Measurements from ENCODE around the gene LNPEP. TPM values are rescaled to one million over a fixed set of nuclear protein-coding genes. Genes with fewer than 3 reads are reported as not detected.
"Not testable (repeated sequence)": the region's sequence is repeated elsewhere in the genome, so short reads cannot be mapped to it uniquely, and the experiment has no call there.

LNPEP gene
- total RNA-seq, 1 donor from 2014 or later = 61.4 TPM

- intact Hi-C loops (cut with DNase I) = no loop called here
- DNase-seq (ENCODE audit: low spot score) = no peak
These were observed 8.9 kb upstream of the LNPEP start for GRCh38 chr5:96927008-96927407.

GRCh38 chr5:96928931-96929708 is 6.8 kb upstream of the LNPEP start:
- intact Hi-C loops (cut with DNase I) = no loop called here
- no peak for DNase-seq (ENCODE audit: low spot score)

DNA sequence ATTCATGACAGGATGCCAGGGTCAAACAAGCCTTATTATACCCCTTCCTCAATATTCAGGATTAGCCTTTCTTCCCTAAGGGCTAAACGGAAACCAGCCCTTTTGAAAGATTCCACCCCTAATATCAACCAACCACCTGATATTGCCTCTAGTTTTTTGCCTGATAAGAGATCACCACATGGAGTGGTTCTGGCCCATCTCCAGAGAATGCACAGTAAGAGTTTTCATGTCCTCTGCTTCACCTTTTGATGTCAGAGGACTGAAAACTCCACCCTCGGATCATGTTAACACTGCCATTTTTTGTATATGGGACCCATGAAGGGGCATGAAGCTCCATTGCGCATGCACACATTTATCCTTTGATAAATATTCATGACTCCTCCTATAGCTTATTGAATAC is 5.8 kb upstream of the LNPEP start:
- no peak for DNase-seq (ENCODE audit: low spot score)
- intact Hi-C loops (cut with DNase I) = loop anchor here (10.0 kb wide), 1 partner anchor 185 kb away; no protein-coding TSS in a partner anchor

- no peak for DNase-seq (ENCODE audit: low spot score)
- intact Hi-C loops (cut with DNase I) = loop anchor here (10.0 kb wide), 1 partner anchor 186 kb away; no protein-coding TSS in a partner anchor
These were observed 5.3 kb upstream of the LNPEP start for GRCh38 chr5:96930589-96930988.

- DNase-seq (ENCODE audit: low spot score) = not testable (repeated sequence)
- intact Hi-C loops (cut with DNase I) = loop anchor here (10.0 kb wide), 1 partner anchor 186 kb away; no protein-coding TSS in a partner anchor
These were observed 4.8 kb upstream of the LNPEP start for GRCh38 chr5:96931037-96931436.

DNA sequence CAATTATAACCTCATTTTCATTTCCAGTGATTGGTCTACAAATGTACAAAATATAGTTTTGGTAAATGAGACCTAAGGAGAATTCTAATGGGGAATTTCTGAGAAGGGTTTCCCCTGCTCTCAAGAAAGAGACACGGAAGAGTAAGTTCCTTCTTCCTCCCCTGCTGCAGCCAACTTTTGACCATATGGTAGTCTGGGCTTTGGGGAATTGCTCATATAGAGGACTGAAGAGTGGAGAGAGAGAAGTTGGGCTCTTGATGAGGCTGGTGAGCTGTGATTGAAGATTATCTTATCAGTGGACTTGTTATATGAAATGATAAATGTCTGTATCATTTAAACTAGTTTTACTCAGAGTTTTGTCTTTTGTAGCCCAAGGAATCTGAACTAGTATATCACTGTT is 4.3 kb upstream of the LNPEP start:
- intact Hi-C loops (cut with DNase I) = loop anchor here (10.0 kb wide), 1 partner anchor 187 kb away; no protein-coding TSS in a partner anchor
- DNase-seq (ENCODE audit: low spot score) = no peak

GRCh38 chr5:96932026-96932425 is 3.9 kb upstream of the LNPEP start:
- DNase-seq (ENCODE audit: low spot score) = no peak
- intact Hi-C loops (cut with DNase I) = loop anchor here (10.0 kb wide), 1 partner anchor 187 kb away; no protein-coding TSS in a partner anchor

GRCh38 chr5:96933764-96934707 is 1.8 kb upstream of the LNPEP start:
- intact Hi-C loops (cut with DNase I) = loop anchor here (2.0 to 10.0 kb wide), 2 partner anchors 127 to 189 kb away; partner anchors contain the start of gene ERAP1
- no peak for DNase-seq (ENCODE audit: low spot score)

DNA sequence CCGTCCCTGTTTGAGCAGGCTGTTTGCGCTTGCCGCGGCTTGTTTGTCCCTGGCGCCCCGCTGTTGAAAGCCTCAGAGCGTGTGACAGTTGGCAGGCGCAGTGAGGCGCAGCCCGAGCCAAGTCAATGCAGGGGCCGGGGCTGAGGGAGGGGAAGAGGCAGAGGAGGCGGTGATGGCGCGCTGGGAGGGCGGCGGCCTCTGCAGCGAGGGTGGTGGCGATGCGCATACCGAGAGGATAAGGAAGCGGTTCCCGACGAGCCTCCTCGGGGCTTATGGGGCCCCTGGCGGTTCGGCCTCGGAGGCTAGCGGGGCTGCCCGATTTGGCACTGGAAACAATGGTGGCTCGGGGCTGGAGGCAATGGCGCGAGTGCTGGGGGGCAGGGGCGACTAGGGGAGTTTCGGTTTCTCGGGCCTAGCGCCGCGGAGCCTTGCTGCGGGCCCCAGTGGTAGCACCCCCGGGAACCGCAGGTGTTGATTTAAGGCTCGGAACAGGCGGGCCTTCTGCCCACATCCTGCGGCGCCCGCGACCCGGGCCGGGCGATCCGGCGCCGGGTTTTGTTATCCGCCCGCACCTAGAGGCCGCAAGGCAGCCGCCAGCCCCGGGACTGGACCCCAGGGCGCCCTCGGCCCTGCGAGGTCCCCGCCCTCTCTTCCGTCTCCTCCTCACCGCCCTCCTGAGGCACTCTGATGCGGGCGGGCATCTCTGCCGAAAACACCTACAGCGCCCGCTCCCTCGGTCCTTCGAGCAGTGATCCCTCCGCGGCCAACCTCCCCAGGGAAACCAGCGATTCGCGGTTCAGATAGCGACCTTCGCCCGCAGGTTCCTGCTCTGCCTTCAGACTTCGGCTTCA is 947 bp upstream of the LNPEP start:
- intact Hi-C loops (cut with DNase I) = loop anchor here (2.0 to 10.0 kb wide), 4 partner anchors 37 to 190 kb away; partner anchors contain the start of genes ERAP1 and ERAP2

DNA sequence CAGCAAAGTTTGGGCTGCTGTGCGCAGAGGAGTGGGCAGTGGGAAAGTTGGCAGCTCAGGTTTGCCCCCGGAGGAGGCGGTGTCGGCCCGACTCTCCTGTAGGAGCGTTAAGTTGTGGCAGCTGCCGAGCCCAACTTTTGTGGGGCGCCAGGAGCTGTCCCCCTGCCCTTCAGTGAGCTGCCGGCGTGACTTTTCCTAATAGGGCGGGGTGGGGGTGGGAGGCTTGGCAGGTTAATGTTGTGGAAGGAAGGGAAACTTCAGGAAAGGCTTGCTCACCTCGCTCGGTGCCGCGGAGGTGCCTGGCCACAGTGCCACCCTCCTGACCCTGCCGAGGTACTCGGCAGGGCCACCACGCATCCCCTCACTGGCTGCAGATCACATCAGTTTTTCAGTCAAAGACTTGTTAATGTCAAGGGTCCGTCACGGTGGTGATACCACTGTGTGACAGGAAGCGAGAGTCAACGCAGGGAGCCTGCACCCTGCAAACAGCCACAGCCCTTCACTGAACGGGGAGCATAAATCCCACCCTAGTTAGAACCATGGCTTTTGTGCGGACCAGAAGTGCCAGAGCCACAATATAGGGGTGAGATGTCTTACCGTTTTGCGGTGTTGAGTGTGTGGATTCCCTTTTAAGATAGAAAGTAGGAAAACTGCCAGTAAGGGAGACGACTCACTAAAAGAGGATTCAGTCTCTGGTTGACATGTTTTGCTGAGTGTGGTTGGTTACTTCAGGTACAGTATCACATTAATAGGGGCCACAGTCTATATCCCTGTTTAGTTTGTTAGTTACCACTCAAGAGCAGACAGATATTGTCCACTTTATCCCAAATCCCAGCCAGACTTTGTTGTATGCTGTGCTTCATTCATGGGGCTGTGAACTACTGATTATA is 796 bp downstream of the LNPEP start:
- peak; percentile 78 for DNase-seq (ENCODE audit: low spot score)
- intact Hi-C loops (cut with DNase I) = loop anchor here (2.0 to 10.0 kb wide), 4 partner anchors 36 to 274 kb away; partner anchors contain the start of genes CAST and ERAP2

More for the DNA sequence above, 947 bp upstream of the LNPEP start:
- peak; percentile 96 for DNase-seq (ENCODE audit: low spot score)

DNA sequence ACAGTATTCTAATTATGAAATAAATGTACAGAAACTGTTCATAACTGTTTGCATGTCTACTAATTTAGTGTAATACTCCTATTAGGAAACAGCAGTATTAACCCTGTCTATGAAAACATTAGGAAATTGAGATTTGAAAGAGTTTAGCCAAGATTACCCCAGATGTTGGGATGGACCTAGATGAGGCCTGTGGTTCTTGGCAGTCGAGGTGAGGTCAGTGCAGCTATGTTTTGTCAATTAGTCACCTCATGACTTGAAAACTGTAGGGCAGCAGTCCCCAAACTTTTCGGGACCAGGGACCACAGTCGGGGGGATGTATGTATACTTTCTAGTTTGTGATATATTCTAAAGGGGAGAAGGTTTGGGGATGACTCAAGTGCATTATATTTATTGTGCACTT is 4.7 kb downstream of the LNPEP start:
- intact Hi-C loops (cut with DNase I) = no loop called here
- DNase-seq (ENCODE audit: low spot score) = no peak

DNA sequence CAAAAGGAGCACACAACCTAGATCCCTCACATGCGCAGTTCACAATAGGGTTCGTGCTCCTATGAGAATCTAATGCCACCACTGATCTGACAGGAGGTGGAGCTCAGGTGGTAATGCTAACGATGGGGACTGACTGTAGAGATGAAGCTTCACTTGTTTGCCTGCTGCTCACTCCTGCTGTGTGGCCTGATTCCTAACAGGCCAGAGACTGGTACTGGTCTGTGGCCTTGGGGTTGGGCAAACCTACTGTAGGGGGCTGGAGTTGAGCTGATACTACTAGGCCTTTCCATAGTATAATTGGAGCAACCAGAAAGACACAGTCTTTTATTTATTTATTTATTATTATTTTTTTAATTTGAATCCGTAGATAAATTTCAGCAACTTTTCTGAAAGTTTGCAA is 5.3 kb downstream of the LNPEP start:
- DNase-seq (ENCODE audit: low spot score) = no peak
- intact Hi-C loops (cut with DNase I) = no loop called here

DNA sequence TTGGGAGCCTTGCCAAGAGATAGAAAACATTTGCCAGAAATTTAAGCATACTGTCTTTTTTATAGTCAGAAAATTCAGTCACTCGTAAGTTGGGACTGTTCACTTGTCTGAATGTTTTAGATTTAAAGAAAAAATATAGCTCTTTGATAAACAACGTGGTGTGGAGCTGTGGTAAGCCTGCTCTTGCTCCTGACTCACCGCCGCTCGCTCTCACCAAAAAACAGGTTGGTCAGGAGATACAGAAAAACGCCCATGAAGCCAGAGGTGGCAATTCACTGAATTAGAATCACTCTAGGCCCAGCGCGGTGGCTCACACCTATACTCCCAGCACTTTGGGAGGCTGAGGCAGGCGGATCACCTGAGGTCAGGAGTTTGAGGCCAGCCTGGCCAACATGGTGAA is 6.2 kb downstream of the LNPEP start:
- DNase-seq (ENCODE audit: low spot score) = no peak
- intact Hi-C loops (cut with DNase I) = no loop called here

DNA sequence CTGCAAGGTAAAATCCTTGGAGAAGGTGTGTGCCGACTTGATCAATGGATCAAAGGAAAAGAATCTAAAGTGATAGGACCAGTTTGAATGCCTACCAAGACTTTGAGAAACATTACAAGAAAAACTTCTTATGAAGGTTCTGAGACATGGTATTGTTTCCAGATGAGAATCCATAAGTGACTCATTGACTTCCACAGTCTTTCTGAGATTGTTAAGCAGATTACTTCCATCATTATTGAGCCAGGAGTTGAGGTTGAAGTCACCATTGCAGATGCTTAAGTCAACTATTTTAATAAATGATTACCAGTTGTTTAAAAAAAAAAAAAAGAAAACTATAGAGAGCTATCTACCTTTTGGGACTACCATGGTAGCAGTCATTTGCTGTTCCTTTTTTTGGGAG is 7.0 kb downstream of the LNPEP start:
- no peak for DNase-seq (ENCODE audit: low spot score)
- intact Hi-C loops (cut with DNase I) = no loop called here

GRCh38 chr5:96943799-96944198 is 7.9 kb downstream of the LNPEP start:
- DNase-seq (ENCODE audit: low spot score) = no peak
- intact Hi-C loops (cut with DNase I) = no loop called here

DNA sequence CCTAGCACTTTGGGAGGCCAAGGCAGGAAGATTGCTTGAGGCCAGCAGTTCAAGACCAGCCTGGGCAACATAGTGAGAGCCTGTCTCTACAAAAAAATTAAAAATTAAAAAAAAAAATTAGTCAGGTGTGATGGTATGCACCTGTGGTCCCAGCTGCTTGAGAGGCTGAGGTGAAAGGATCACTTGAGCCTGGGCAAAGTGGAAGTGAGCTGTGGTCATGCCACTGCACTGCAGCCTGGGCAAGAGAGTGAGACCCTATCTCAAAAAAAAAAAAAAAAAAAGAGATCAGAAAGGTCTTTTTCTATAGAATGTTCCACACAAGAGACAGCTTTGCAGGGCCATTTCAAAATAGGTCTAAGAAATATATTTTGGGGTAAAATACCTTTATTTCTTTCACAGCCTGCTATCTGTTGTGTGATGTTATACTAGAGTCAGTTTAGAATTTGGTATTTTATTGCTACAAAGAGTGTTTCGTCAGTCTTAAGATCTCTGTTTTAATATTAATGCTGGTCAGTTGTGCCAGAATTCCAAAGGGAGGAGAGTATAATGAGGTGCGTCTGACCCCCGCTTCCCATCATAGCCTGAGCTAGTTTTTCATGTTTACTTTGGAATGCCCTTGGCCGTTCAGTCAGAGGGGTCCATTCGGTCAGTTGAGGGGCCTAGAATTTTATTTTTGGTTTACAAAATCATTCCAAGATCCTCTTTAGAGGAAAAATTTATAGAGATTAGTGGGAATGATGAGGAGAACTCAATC is 9.4 kb downstream of the LNPEP start:
- intact Hi-C loops (cut with DNase I) = no loop called here

GRCh38 chr5:96946381-96946780 is 10.5 kb downstream of the LNPEP start:
- no peak for DNase-seq (ENCODE audit: low spot score)
- intact Hi-C loops (cut with DNase I) = no loop called here

More for the DNA sequence above, 9.4 kb downstream of the LNPEP start:
- no peak for DNase-seq (ENCODE audit: low spot score)

Data from cardiac septum (tissue), 1 donor.